GM23248 (cell line): ENCODE measurements around the gene SFT2D3.

Experiments
- EZH2 ChIP-seq: fragments of 200-600 bp; sonication (generic); IDR thresholded peaks from 2 replicates; pipeline ENCODE4 v1.6.1; 2018; ENCODE audit warnings: antibody characterized with exemption, mild to moderate bottlenecking; ENCODE audit not compliant: insufficient read depth, poor library complexity, severe bottlenecking
- EZH2phosphoT487 ChIP-seq: fragments of 200-600 bp; sonication (generic); IDR thresholded peaks from 2 replicates; pipeline ENCODE4 v1.6.1; 2018; ENCODE audit warnings: antibody characterized with exemption, moderate library complexity, mild to moderate bottlenecking, low read depth; ENCODE audit not compliant: insufficient read depth

DNA sequence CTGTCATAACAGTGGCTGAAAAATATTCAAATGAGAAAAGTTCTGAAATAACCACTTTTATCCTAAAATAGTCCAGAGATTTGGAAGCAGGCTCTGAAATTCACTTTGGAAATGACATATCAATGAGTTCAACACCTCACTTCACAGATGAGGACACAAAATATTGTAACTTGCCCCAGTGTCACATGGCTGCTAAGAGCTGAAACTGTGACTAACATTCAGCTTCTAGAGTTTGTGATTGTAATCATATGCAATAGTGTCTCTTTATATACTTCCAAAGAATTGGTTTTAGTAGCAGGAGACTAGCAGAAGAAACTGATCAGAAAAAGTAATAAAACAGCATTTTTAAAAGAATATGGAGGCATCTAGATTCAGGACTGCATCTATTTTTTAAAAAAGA lies 52.1 kb downstream of the SFT2D3 start:
- TF ChIP-seq EZH2 (no peak), EZH2phosphoT487 (no peak)
